WTC11 (cell line): ENCODE measurements around the gene GLIPR1.

ENCODE experiments used
- CREB1 ChIP-seq: sonication (generic); formaldehyde crosslinking; IDR thresholded peaks from 2 replicates; pipeline ENCODE4 v1.8.0; 2023; ENCODE audit warnings: mild to moderate bottlenecking, missing genetic modification reagents
- JUN ChIP-seq: sonication (generic); formaldehyde crosslinking; IDR thresholded peaks from 2 replicates; pipeline ENCODE4 v1.8.0; 2023; ENCODE audit warnings: mild to moderate bottlenecking, missing genetic modification reagents
- NFYB ChIP-seq: sonication (generic); formaldehyde crosslinking; conservative IDR thresholded peaks from 2 replicates; pipeline ENCODE4 v1.8.0; 2022; ENCODE audit warnings: low read depth, missing genetic modification reagents
- TF ChIP-seq, protein P1 (sequence below): fragments of 200-600 bp; IDR thresholded peaks from 2 replicates; pipeline ENCODE4 v1.8.0; 2022; ENCODE audit warnings: antibody characterized with exemption
- TF ChIP-seq, protein P2 (sequence below): sonication (generic); formaldehyde crosslinking; IDR thresholded peaks from 2 replicates; pipeline ENCODE4 v1.8.1; 2022; ENCODE audit warnings: mild to moderate bottlenecking, moderate library complexity, missing genetic modification reagents
- TF ChIP-seq, protein P3 (sequence below): sonication (generic); formaldehyde crosslinking; IDR thresholded peaks from 2 replicates; pipeline ENCODE4 v1.8.1; 2023; ENCODE audit warnings: mild to moderate bottlenecking, missing genetic modification reagents, moderate library complexity
- TF ChIP-seq, protein P4 (sequence below): fragments of 250-450 bp; sonication (Bioruptor Pico); IDR thresholded peaks from 2 replicates; pipeline ENCODE4 v1.9.0; 2021; ENCODE audit warnings: mild to moderate bottlenecking, borderline replicate concordance

DNA sequence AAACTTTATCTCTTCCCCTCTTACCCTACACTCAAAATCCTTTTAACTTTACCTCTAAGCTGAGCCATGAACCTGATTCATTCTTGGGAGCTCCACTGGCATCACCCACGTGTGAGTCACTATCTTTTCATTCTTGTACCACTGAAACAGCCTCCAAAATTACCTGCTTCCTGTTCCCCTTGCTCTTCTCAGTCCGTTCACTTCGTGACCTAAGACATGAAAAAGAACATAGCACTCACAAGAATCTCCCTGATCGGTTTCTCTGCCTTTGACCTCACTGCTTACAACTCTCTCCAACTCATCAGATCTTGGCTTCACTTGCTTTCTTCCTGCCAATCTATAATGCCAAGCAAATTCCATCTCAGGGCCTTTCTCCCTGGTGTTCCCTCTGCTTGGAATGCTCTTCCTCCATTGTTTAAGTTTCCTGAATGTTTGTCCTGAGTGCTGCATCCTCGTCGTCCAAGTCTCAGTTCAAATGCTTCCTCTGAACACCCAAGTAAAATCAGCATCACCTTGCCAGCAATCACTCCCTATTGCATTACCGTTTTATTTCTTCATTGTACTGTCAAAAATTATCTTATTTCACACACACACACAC, 9.2 kb downstream of the GLIPR1 start:
- TF ChIP-seq, protein P1, sequence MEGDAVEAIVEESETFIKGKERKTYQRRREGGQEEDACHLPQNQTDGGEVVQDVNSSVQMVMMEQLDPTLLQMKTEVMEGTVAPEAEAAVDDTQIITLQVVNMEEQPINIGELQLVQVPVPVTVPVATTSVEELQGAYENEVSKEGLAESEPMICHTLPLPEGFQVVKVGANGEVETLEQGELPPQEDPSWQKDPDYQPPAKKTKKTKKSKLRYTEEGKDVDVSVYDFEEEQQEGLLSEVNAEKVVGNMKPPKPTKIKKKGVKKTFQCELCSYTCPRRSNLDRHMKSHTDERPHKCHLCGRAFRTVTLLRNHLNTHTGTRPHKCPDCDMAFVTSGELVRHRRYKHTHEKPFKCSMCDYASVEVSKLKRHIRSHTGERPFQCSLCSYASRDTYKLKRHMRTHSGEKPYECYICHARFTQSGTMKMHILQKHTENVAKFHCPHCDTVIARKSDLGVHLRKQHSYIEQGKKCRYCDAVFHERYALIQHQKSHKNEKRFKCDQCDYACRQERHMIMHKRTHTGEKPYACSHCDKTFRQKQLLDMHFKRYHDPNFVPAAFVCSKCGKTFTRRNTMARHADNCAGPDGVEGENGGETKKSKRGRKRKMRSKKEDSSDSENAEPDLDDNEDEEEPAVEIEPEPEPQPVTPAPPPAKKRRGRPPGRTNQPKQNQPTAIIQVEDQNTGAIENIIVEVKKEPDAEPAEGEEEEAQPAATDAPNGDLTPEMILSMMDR = no peak
- TF ChIP-seq, protein P2, sequence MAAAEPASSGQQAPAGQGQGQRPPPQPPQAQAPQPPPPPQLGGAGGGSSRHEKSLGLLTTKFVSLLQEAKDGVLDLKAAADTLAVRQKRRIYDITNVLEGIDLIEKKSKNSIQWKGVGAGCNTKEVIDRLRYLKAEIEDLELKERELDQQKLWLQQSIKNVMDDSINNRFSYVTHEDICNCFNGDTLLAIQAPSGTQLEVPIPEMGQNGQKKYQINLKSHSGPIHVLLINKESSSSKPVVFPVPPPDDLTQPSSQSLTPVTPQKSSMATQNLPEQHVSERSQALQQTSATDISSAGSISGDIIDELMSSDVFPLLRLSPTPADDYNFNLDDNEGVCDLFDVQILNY (CRISPR knock-in tag) = no peak
- TF ChIP-seq CREB1 (CRISPR knock-in tag) (no peak), JUN (CRISPR knock-in tag) (no peak), NFYB (CRISPR knock-in tag) (no peak)
- TF ChIP-seq, protein P3, sequence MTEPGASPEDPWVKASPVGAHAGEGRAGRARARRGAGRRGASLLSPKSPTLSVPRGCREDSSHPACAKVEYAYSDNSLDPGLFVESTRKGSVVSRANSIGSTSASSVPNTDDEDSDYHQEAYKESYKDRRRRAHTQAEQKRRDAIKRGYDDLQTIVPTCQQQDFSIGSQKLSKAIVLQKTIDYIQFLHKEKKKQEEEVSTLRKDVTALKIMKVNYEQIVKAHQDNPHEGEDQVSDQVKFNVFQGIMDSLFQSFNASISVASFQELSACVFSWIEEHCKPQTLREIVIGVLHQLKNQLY = no peak
- TF ChIP-seq, protein P4, sequence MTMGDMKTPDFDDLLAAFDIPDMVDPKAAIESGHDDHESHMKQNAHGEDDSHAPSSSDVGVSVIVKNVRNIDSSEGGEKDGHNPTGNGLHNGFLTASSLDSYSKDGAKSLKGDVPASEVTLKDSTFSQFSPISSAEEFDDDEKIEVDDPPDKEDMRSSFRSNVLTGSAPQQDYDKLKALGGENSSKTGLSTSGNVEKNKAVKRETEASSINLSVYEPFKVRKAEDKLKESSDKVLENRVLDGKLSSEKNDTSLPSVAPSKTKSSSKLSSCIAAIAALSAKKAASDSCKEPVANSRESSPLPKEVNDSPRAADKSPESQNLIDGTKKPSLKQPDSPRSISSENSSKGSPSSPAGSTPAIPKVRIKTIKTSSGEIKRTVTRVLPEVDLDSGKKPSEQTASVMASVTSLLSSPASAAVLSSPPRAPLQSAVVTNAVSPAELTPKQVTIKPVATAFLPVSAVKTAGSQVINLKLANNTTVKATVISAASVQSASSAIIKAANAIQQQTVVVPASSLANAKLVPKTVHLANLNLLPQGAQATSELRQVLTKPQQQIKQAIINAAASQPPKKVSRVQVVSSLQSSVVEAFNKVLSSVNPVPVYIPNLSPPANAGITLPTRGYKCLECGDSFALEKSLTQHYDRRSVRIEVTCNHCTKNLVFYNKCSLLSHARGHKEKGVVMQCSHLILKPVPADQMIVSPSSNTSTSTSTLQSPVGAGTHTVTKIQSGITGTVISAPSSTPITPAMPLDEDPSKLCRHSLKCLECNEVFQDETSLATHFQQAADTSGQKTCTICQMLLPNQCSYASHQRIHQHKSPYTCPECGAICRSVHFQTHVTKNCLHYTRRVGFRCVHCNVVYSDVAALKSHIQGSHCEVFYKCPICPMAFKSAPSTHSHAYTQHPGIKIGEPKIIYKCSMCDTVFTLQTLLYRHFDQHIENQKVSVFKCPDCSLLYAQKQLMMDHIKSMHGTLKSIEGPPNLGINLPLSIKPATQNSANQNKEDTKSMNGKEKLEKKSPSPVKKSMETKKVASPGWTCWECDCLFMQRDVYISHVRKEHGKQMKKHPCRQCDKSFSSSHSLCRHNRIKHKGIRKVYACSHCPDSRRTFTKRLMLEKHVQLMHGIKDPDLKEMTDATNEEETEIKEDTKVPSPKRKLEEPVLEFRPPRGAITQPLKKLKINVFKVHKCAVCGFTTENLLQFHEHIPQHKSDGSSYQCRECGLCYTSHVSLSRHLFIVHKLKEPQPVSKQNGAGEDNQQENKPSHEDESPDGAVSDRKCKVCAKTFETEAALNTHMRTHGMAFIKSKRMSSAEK (CRISPR knock-in tag) = no peak
